Effector memory CD4-positive, alpha-beta T cell (primary cell): ENCODE data around the gene CRY1.

Experiments used
- DNase-seq, 3 donors: peaks; one replicate each; pipeline ENCODE4 v3.0.0-alpha.2; 2020
- H3K27ac ChIP-seq: 2 replicates; pipeline ENCODE4 v1.7.0; 2013; ENCODE audit warnings: mild to moderate bottlenecking, low read length, moderate library complexity; ENCODE audit not compliant: insufficient read depth, poor library complexity, severe bottlenecking
- H3K27me3 ChIP-seq: replicated peaks from 2 replicates; pipeline ENCODE4 v1.7.0; 2013; ENCODE audit warnings: mild to moderate bottlenecking, low read length; ENCODE audit not compliant: insufficient read depth, control insufficient read depth, poor library complexity, severe bottlenecking
- H3K36me3 ChIP-seq: 2 replicates; pipeline ENCODE4 v1.7.0; 2013; ENCODE audit warnings: mild to moderate bottlenecking, low read length, moderate library complexity; ENCODE audit not compliant: control insufficient read depth, insufficient read depth
- H3K4me1 ChIP-seq: 2 replicates; pipeline ENCODE4 v1.7.0; 2013; ENCODE audit warnings: low read length, mild to moderate bottlenecking; ENCODE audit not compliant: control insufficient read depth, insufficient read depth, poor library complexity, severe bottlenecking
- H3K4me3 ChIP-seq: 2 replicates; pipeline ENCODE4 v1.7.0; 2013; ENCODE audit warnings: low read length, low read depth, mild to moderate bottlenecking; ENCODE audit not compliant: insufficient read depth, poor library complexity, severe bottlenecking
- H3K9me3 ChIP-seq: 2 replicates; pipeline ENCODE4 v1.7.0; 2013; ENCODE audit warnings: mild to moderate bottlenecking, low read length, moderate library complexity; ENCODE audit not compliant: control insufficient read depth

The CRY1 gene

DNA sequence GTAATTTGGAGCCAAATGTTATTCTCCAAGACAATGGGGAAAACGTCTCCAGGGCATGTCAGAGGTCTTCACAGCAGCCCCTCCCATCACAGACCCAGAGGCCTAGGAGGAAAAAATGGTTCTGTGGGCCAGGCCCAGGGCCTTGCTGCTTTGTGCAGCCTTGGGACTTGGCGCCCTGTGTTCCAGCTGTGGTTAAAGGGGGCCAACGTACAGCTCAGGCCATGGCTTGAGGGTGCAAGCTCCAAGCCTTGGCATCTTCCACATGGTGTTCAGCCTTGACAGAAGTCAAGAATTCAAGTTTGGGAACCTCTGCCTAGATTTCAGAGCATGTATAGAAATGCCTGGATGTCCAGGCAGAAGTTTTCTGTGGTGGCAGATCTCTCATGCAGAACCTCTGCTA is 3.2 kb upstream of the CRY1 start:
- no peaks in the 10 kb centered on the region for H3K36me3 ChIP-seq
- peaks cover 6% of the 10 kb centered on the region for H3K4me1 ChIP-seq
- H3K27me3 ChIP-seq = no peaks in the 10 kb centered on the region
- H3K27ac ChIP-seq = no peak overlapping the region
- no peak for DNase-seq
- H3K4me3 ChIP-seq = no peak overlapping the region
- H3K9me3 ChIP-seq = no peaks in the 10 kb centered on the region

DNA sequence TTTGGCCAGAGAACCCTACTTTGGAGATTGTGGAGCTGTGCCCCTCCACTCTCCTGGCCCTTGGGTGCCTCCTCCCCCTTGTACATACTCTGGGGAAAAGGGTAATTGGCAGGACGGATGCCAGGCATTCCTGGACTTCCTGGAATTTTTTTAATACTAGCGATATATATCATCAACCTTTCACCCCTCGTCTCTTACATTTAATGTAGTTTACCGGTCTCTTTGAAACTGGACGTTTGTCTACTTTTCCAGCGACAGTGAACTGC is 767 bp upstream of the CRY1 start:
- Histone ChIP-seq H3K27ac (peak overlapping the region; percentile 99), H3K4me1 (peaks cover 6% of the 10 kb centered on the region), H3K36me3 (no peaks in the 10 kb centered on the region), H3K4me3 (peak overlapping the region; percentile 87), H3K9me3 (no peaks in the 10 kb centered on the region), H3K27me3 (no peaks in the 10 kb centered on the region)
- no peak for DNase-seq

DNA sequence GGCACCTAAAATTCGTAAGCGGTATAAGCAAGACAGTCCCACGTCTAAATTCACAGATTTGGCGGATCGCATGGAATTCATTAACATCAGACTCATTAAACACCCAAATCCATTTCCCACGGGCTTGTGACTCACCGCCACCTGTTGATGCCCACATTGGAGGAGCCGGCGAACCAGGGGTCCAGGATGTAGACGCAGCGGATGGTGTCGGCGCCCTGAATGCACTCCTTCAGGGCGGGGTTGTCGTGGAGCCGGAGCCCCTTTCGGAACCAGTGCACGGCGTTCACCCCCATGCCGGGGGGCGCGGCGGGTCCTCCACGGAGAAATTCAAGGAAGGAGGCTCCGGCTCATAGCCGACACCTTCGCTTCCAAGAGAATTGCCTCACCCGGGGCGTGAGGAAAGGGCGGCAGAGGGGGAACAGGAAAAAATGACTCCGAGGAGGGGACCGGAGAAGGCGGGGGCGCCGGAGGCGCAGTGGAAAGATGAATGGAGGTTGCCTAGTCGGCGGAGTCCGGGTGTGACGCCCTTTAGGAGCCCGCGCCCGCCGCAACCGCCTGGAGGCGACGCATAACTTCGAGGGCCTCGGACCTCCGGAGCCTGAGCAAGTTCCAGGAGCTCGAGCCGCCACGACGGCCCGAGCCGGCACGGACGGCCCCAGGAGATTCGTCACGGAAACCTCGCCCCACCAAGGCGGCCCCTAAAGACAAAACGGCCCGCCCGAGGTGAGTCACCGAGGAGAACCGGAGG is 506 bp downstream of the CRY1 start:
- DNase-seq = peak; percentile 69 to 74 (median 72)
- Histone ChIP-seq H3K27me3 (no peaks in the 10 kb centered on the region), H3K4me1 (peaks cover 6% of the 10 kb centered on the region), H3K36me3 (no peaks in the 10 kb centered on the region), H3K27ac (peak overlapping the region; percentile 99), H3K9me3 (no peaks in the 10 kb centered on the region), H3K4me3 (peak overlapping the region; percentile 87)

DNA sequence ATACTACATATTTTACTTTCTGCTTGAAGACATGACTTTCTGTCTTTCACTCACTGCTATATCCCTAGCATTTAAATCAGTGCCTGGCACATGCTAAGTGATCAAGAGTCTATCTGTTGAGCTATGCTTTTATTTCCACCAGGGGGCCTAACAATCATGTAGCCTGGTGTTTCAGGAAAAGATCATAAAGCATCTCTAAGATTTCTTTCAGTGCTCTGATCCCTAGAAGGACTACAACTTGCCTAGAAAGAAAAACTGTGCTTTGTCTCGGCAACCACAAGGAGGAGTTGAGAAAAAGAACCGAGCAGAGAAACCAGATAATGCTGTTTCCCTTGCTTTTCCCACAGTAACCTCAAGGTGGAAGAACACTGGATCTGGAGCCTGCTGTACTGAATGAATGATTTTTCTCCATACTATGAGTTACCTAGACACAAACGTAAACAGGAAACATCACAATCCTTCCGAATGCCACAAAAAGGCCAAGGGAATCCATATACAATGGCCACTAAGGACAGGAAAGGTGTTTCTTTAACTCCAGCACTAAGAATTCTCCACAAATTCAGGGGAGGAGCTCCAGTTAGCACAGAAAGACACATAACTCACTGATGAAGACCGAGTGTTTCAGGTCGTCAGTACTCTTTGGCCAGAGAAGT is 1.2 kb downstream of the CRY1 start:
- DNase-seq = peak in 1 of 3 donors; percentile 24
- peaks cover 6% of the 10 kb centered on the region for H3K4me1 ChIP-seq
- H3K9me3 ChIP-seq = no peaks in the 10 kb centered on the region
- H3K36me3 ChIP-seq = no peaks in the 10 kb centered on the region
- H3K4me3 ChIP-seq = peak overlapping the region; percentile 87
- no peaks in the 10 kb centered on the region for H3K27me3 ChIP-seq
- peak overlapping the region; percentile 99 for H3K27ac ChIP-seq

DNA sequence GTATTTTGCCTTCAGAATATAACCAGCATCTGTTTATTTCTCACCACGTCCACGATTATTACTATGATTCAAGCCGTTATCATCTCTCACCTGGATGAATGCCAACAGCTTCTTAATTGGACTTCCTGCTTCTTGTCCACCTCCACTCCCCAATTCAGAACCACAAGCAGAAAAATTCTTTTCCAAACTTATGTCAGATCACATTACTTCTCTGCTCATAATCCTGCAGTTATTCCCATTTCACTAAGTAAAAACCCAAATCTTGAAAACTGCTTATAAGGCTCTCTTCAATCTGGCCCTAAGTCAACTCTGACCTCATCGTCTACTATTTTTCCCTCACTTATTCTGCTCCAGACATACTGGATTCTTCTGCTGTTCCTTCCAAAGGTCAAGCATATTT is 2.0 kb downstream of the CRY1 start:
- no peak for DNase-seq
- no peaks in the 10 kb centered on the region for H3K9me3 ChIP-seq
- no peak overlapping the region for H3K4me3 ChIP-seq
- H3K36me3 ChIP-seq = no peaks in the 10 kb centered on the region
- H3K27ac ChIP-seq = no peak overlapping the region
- H3K4me1 ChIP-seq = peaks cover 6% of the 10 kb centered on the region
- H3K27me3 ChIP-seq = no peaks in the 10 kb centered on the region

DNA sequence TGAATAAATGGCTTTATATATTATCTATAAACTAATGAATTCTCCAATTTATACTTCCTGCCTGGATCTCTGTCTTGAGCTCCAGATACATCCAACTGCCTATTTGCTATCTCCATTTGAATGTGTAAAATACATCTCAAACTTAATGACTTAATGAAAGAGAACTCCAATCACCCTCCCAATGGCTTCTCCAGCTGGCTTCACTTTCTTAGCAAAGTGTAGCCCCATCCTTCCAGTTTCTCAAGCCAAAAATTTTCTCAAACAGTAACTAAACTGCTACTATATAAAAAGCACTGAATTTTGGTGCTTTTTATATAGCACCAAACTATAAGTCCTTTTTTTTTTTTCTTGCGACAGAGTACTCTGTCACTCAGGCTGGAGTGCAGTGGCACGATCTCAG is 2.6 kb downstream of the CRY1 start:
- H3K4me1 ChIP-seq = peaks cover 6% of the 10 kb centered on the region
- no peak overlapping the region for H3K4me3 ChIP-seq
- no peak overlapping the region for H3K27ac ChIP-seq
- no peaks in the 10 kb centered on the region for H3K36me3 ChIP-seq
- no peaks in the 10 kb centered on the region for H3K27me3 ChIP-seq
- DNase-seq = no peak
- H3K9me3 ChIP-seq = no peaks in the 10 kb centered on the region

DNA sequence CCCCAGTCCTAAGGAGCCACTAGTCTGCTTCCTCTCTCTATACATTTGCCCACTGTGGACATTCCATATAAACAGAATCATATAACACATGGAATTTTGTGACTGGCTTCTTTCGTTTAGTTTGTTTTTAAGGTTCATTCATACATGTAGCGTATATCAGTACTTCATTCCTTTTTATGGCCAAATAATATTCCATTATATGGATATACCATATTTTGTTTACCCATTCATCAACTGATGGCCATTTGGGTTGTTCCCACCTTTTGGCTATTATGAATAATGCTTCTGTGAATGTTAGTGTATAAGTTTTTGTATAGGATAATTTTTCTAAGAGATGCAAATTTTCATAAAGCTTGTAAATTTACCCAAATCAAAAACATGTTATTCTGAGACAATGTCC is 4.4 kb downstream of the CRY1 start:
- no peaks in the 10 kb centered on the region for H3K36me3 ChIP-seq
- H3K4me1 ChIP-seq = peaks cover 1% of the 10 kb centered on the region
- no peaks in the 10 kb centered on the region for H3K27me3 ChIP-seq
- DNase-seq = no peak
- H3K9me3 ChIP-seq = no peaks in the 10 kb centered on the region
- H3K27ac ChIP-seq = no peak overlapping the region
- no peak overlapping the region for H3K4me3 ChIP-seq

DNA sequence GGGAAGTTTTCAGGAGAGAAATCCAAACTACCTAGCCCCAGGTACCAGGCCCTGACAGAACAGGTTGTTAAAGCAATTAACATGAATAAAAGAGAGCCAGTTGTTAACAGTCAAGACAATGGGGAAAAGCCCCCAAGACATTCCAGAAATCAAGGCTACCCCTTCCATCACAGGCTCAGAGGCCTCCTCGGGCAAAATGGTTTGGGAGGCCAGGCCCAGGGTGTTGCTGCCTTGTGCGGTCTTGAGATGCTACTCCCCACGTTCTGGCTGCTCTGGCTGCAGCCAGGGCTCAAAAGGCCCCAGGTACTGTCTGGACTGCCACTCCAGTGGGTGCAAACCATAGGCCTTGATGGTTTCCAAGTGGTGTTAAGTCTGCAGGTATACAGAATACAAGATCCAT is 7.0 kb downstream of the CRY1 start:
- H3K27me3 ChIP-seq = no peaks in the 10 kb centered on the region
- H3K27ac ChIP-seq = no peak overlapping the region
- no peaks in the 10 kb centered on the region for H3K9me3 ChIP-seq
- H3K4me1 ChIP-seq = no peaks in the 10 kb centered on the region
- H3K4me3 ChIP-seq = no peak overlapping the region
- DNase-seq = no peak
- no peaks in the 10 kb centered on the region for H3K36me3 ChIP-seq

DNA sequence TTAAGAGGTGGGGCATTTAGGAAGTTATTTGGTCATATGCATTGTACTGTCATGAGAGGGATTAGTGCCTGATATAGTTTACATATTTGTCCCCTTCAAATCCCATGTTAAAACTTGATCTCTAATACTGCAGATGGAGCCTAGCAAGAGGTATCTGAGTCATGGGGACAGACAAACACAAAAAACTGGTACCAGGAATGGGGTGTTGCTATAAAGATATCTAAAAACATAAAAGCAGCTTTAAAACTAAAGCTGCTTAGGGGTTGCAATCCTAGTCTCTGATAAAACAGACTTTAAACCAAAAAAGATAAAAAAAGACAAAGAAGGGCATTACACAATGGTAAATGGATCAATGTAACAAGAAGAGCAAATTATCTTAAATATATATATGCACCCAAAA is 11.6 kb downstream of the CRY1 start:
- no peak for DNase-seq
- Histone ChIP-seq H3K4me1 (no peaks in the 10 kb centered on the region), H3K36me3 (no peaks in the 10 kb centered on the region), H3K4me3 (no peak overlapping the region), H3K27ac (no peak overlapping the region), H3K9me3 (no peaks in the 10 kb centered on the region), H3K27me3 (no peaks in the 10 kb centered on the region)

DNA sequence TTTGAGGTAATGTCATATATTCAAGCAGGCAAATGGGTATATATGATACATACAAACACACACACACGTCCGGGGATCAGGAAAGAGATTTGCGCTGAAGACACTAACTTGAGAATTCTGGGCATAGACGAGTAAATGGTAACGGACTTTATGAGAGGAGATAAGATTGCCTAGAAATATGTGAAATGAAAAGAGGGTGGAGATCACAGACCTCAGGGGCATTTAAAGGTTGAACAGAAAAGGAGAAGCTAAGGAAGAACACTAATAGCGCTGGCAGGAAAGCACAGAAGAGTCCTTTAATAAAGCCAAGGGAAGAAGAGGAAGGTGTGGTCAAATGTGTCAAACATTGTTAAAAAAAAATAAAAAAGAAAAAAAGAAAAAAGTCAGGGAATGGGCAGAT is 13.1 kb downstream of the CRY1 start:
- Histone ChIP-seq H3K27ac (no peak overlapping the region), H3K9me3 (no peaks in the 10 kb centered on the region), H3K27me3 (no peaks in the 10 kb centered on the region), H3K36me3 (no peaks in the 10 kb centered on the region), H3K4me1 (no peaks in the 10 kb centered on the region), H3K4me3 (no peak overlapping the region)
- no peak for DNase-seq
